Mononuclear cell (primary cell): ENCODE data around the gene C19orf18. TPM values are rescaled to one million over a fixed set of nuclear protein-coding genes. Genes with fewer than 3 reads are reported as not detected.
"Not testable (repeated sequence)": the region's sequence is repeated elsewhere in the genome, so short reads cannot be mapped to it uniquely, and the experiment has no call there.

Experiments used
- H3K27me3 ChIP-seq: 2 replicates; pipeline ENCODE4 v1.6.0; 2011; ENCODE audit warnings: low read length, control low read depth; ENCODE audit not compliant: insufficient read depth
- H3K4me1 ChIP-seq: 2 replicates; pipeline ENCODE4 v1.5.1; 2011; ENCODE audit warnings: mild to moderate bottlenecking, low read length, control low read depth; ENCODE audit not compliant: insufficient read depth
- H3K4me3 ChIP-seq: 2 replicates; pipeline ENCODE4 v1.5.1; 2011; ENCODE audit warnings: mild to moderate bottlenecking, low read length, moderate library complexity
- H3K9me3 ChIP-seq: 2 replicates; pipeline ENCODE4 v1.5.1; 2011; ENCODE audit warnings: low read depth, mild to moderate bottlenecking, control low read depth, low read length
- total RNA-seq: library from RNA; depleted of rRNA; stranded (reverse); fragments of >200 nt; gene quantifications from one replicate; pipeline ENCODE4 v1.2.3, GENCODE V29; 2012

C19orf18 gene
- total RNA-seq, 1 donor = 0.21 TPM

GRCh38 chr19:57916168-57916995 lies 58.0 kb downstream of the C19orf18 start, which contains the start of gene ZNF417:
TSS of gene ZNF417 (minus strand) at chr19:57916592. CDS start at chr19:57916411, 181 bp downstream.
- H3K27me3 ChIP-seq, H3K9me3 ChIP-seq: not testable (repeated sequence)
- peaks cover 12% of the 10 kb centered on the region for H3K4me1 ChIP-seq
- peak within 1 kb of the TSS; percentile 84 for H3K4me3 ChIP-seq

GRCh38 chr19:57914531-57914930 lies 59.8 kb downstream of the C19orf18 start:
- H3K4me1 ChIP-seq = peaks cover 12% of the 10 kb centered on the region
- H3K9me3 ChIP-seq = no peaks in the 10 kb centered on the region
- no peaks in the 10 kb centered on the region for H3K27me3 ChIP-seq
- no peak overlapping the region for H3K4me3 ChIP-seq

Other genes with a start within 250 kb of the C19orf18 start
- 10.3 TPM for gene ZNF671, start 246.9 kb downstream of the C19orf18 start, total RNA-seq
- gene ZNF776, start 227.7 kb downstream of the C19orf18 start, total RNA-seq = 36.6 TPM
- 56.8 TPM for gene ZNF586, start 204.9 kb downstream of the C19orf18 start, total RNA-seq
- gene ZNF552, start 159.6 kb downstream of the C19orf18 start, total RNA-seq = 13.3 TPM
- gene ZNF587B, start 144.2 kb downstream of the C19orf18 start, total RNA-seq = 25.5 TPM
- gene ZNF587, start 124.7 kb downstream of the C19orf18 start, total RNA-seq = 34.0 TPM
- 25.6 TPM for gene ZNF814, start 85.5 kb downstream of the C19orf18 start, total RNA-seq
- gene ZNF417, start 57.9 kb downstream of the C19orf18 start, total RNA-seq = 23.2 TPM
- gene ZNF418, start 39.1 kb downstream of the C19orf18 start, total RNA-seq = 2.7 TPM
- 17.3 TPM for gene ZNF256, start 26.8 kb downstream of the C19orf18 start, total RNA-seq
- 8.2 TPM for gene ZNF606, start 28.3 kb upstream of the C19orf18 start, total RNA-seq
- gene ZSCAN1, start 59.5 kb upstream of the C19orf18 start, total RNA-seq = not detected
- gene ZNF135, start 84.7 kb upstream of the C19orf18 start, total RNA-seq = 0.84 TPM
- 27.3 TPM for gene ZSCAN18, start 123.7 kb upstream of the C19orf18 start, total RNA-seq
- gene ZNF329, start 176.3 kb upstream of the C19orf18 start, total RNA-seq = 23.8 TPM
- gene ZNF274, start 208.5 kb upstream of the C19orf18 start, total RNA-seq = 61.1 TPM